GM12873 (cell line): ENCODE results near the gene ZFAND2B.

Experiments used
- TF ChIP-seq, protein P1 (sequence below): IDR thresholded peaks from 2 replicates; pipeline ENCODE4 v1.5.1; 2012; ENCODE audit warnings: low read depth, mild to moderate bottlenecking, moderate library complexity, low read length, control low read depth; ENCODE audit not compliant: insufficient read depth; ENCODE audit errors: missing control alignments

The ZFAND2B gene

DNA sequence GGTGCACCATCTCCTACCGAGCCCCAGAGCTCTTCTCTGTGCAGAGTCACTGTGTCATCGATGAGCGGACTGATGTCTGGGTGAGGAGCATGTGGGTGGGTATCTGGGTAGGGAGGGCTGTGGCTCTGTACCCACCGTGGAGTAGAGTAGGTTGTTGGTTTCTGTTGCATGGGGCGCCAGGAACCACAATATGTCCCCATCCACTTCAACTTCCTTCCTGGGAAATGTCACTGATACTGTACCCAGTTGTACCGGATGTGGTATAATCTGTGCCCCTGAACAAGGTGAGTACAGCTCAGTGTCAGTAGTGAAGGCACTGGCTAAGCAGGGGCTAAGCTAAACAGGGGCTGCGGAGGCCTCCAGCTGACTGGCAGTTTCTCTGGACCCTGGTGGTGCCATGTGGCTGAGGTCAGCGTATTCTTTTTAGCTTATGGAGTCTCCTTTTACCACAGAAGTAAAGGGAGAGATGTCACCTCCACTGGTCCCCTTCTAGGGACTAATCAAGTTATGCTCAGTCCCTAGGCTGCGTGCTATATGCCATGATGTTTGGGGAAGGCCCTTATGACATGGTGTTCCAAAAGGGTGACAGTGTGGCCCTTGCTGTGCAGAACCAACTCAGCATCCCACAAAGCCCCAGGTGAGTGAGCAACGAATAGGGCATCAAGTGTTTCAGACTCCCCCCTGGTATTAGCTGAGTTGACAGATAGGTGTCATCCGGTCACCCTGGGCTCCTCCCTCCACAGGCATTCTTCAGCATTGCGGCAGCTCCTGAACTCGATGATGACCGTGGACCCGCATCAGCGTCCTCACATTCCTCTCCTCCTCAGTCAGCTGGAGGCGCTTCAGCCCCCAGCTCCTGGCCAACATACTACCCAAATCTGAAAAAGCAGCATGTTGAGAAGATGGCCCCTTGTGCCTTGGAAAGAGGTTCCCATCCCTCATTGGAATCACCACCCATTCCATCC lies 41.4 kb downstream of the ZFAND2B start:
- TF ChIP-seq, protein P1, sequence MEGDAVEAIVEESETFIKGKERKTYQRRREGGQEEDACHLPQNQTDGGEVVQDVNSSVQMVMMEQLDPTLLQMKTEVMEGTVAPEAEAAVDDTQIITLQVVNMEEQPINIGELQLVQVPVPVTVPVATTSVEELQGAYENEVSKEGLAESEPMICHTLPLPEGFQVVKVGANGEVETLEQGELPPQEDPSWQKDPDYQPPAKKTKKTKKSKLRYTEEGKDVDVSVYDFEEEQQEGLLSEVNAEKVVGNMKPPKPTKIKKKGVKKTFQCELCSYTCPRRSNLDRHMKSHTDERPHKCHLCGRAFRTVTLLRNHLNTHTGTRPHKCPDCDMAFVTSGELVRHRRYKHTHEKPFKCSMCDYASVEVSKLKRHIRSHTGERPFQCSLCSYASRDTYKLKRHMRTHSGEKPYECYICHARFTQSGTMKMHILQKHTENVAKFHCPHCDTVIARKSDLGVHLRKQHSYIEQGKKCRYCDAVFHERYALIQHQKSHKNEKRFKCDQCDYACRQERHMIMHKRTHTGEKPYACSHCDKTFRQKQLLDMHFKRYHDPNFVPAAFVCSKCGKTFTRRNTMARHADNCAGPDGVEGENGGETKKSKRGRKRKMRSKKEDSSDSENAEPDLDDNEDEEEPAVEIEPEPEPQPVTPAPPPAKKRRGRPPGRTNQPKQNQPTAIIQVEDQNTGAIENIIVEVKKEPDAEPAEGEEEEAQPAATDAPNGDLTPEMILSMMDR, result no peak

DNA sequence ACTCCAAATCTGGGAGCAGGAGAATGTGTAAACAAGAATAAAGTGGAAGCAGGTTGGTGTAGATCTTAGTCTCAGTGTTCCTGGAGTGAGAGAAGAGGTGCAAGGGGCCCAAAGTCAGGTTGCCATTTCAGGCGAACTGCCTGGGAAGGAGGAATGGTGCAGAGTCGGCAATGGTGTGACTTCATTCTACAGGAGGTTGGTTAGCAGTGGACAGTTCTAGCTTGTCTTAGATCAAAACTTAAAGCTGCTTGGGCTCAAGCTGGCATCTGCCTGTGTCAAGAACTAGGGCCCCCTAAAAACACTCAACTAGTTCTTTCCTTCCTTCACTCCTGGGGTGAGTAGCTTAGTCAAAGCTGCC lies 42.2 kb downstream of the ZFAND2B start:
- TF ChIP-seq, protein P1, result no peak

DNA sequence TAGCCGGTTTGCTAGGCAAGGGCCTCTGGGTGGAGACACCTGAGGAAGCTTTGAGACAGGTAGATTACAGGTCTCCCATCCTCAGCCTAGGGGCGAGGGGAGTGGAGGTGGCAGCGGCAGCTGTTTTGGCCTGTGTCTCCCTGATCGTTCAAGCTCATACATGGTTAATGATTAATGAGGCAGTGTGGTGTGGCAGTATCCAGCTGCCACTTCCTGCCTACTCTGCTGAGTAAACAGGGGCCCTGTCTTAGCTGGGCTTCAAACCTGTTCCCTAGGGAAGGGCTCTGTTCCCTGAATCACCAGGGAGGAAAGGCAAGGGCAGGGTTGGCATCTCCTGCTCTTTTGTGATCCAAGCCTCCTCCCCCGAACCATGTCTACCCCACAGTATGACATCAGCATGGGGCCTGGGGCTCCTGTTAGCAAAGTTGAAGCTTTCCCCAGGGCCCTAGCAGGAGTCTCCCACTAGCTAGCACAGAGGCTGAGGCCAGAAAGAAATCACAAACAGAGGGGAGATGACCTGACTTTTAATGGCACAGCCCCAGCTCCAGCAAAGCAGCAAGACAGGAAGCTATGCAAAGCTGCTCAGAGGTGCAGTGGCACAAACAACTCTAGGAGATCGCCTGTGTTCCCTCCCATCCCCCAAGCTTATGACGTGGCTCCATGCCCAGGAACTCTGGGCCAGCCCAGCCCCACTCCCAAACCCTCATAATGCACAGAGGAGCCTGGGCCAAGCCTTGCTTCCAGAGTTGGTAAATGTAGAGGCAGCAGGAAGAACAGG lies 42.8 kb downstream of the ZFAND2B start:
- TF ChIP-seq, protein P1, result no peak

DNA sequence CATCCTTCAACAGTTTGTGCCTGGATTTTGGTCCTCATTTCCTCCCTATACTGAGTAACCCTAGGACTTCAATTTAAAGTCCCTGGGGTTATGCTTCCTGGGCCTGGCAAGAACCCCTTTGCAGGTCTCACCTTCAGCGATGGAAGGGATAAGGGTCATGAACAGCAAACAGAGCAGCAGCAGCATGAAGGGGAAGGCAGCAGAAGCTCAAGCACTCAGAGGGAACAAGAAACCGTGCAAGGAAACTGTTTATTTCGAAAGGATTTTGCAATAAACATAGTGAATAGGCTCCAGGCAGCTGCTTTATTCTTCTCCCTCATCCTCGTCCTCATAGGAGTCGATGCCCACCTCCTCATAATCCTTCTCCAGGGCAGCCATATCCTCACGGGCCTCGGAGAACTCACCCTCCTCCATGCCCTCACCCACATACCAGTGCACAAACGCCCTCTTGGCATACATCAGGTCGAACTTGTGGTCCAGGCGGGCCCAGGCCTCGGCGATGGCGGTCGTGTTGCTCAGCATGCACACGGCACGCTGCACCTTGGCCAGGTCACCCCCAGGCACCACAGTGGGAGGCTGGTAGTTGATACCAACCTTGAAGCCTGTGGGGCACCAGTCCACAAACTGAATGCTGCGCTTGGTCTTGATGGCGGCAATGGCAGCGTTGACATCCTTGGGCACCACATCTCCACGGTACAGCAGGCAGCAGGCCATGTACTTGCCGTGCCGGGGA lies 43.6 kb downstream of the ZFAND2B start:
- TF ChIP-seq, protein P1, result no peak

DNA sequence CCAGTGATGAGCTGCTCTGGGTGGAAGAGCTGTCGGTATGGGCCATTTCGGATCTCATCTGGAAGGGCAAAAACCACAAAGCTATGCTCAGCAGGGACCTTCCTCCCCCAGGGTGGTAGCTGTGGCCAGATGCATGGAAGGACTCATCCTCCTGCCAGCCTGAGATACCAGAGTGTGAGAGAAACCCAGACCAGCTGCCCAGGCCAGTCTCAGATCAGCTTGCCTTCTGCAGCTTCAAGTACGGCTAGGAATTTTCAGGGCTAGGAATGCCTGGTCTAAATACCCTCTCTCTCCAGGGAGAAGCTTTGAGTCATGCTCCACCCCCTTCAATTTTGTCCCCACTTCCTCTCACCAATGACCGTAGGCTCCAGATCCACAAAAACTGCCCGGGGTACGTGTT lies 45.1 kb downstream of the ZFAND2B start:
- TF ChIP-seq, protein P1, result no peak

DNA sequence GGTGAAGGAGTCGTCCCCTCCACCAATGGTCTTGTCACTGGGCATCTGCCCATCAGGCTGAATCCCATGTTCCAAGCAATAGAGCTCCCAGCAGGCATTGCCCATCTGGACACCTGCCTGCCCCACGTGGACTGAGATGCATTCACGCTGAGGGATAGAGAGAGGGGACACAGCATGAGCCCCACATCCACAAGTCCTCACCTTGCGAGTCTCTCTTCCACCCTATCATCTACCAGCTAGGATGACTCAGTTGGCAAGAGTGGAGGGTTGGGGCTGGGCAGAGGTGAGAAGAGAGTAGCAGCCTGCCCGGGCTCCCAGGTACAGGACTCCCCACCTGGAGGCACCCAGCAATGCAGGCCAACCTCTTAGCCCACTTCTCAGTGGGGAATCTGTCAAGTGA lies 45.5 kb downstream of the ZFAND2B start:
- TF ChIP-seq, protein P1, result no peak

DNA sequence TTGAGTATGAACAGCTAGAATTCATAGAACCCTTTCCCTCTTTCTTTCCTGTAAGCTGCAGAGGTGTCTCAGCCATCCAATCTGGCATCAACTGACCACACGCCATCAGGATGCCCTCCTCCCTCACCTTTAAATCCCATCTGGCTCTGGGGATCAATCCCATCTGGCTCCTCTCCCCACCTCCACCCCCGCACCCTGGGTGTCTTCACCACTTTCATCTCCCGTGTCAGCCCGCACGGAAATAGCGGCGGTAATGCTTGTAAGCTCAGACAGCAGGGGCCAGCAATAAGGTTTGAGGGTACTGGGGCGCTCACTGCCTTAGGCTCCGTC lies 46.0 kb downstream of the ZFAND2B start:
- TF ChIP-seq, protein P1, result no peak
